ENCODE results near the gene WDR53.

DNA sequence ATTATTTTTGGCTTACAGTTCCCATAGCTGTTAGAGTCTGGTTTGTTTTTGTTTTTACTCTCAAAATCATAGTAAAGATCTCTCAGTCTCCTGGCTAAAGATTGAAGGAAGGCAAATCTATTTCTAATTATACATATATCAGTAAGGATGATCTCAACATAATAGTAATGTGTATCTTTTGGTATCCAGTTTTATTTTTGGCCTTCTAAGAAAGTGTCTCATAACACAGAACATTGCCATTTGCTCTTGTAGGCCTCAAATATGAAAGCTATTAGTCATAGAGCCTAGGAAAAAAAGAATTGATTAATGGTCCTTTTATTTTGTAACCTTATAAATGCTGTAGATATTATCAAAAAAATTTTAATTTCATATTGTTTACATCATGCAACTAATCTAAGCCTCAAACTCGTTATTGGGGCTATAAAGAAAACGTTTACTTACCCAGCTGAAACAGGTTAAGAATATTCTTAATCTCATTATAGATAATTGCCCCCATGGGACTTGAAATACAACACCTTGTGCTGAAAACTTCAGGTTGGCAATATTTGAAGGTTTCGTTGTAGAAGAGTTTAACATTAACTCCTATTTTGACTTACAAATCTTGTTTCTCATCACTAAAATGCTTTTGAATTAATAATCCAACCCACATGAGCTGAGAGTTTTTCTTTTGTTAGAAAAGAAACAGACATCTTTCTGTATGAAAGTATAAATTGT is 16.8 kb upstream of the WDR53 start:
- TF ChIP-seq CTCF (IDR thresholded peaks at IDR 0.05) (no peak), POLR2A (IDR thresholded peaks at IDR 0.05) (no peak)

Data from lower leg skin (tissue), 3 donors.